ENCODE measurements around the gene PILRB.

PILRB gene

DNA sequence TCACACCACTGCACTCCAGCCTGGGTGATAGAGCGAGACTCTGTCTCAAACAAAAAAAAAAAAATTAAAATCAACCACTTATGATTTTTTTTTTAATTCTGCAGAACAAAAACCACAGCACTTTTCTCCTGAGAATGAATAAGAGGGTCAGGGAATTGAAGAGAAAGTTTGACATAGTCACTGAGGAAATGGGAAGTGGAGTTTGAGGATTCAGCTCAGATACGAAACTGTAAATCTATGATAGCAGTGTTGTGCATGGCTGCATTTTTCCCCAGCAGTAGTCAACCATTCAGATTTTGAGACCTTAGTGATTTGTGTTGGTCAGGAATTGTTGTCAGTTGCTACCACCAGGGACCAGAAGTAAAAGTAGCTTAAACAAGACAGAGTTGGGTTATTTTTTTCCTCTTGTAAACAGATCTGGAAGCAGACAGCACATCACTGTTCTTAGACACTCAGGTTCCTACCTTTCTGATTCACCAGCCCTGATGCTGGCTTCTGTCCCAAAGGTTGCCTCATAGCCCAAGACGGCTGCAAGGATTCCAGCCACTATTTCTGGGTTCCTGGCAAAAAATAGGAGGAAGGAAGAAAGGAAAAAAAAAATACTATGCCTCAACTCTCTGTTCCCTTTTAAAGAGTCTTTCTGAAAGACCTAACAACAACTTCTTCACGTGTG is 35.5 kb downstream of the PILRB start:
- DNase-seq (ENCODE audit: low read depth, low spot score): no peak
- no peak overlapping the region for H3K4me3 ChIP-seq
- no peaks in the 10 kb centered on the region for H3K36me3 ChIP-seq (ENCODE audit: insufficient read depth, low read length)
- no peak overlapping the region for H3K9ac ChIP-seq (ENCODE audit: insufficient read length)
- TF ChIP-seq POLR2AphosphoS5 (IDR thresholded peaks at IDR 0.05; ENCODE audit: borderline replicate concordance, low read depth, low read length) (no peak), FOXP2 (optimal IDR thresholded peaks at IDR 0.05; ENCODE audit: control extremely low read depth, extremely low read length, insufficient read depth) (no peak), EZH2 (IDR thresholded peaks at IDR 0.05) (no peak)
- H3K9me3 ChIP-seq (ENCODE audit: low read depth, low read length): no peaks in the 10 kb centered on the region
- no peak overlapping the region for H3K27ac ChIP-seq

DNA sequence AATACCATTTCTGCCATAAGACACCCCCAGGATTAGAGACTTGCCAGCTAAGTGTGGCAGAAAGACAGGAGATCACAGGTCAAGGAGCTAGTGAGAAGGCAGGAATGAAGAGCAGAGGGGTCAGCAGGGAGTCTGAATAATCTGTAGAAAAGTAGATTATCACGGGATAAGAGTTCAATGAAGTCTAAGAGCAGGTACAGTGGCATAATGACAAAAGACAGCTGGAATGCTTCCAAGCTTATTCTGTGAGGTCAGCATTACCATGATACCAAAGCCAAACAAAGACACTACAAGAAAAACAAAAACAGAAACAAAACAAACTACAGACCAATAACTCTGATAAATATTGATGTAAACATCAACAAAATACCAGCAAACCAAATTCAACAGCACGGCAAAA is 36.2 kb downstream of the PILRB start:
- H3K27ac ChIP-seq: no peak overlapping the region
- no peak overlapping the region for H3K9ac ChIP-seq (ENCODE audit: insufficient read length)
- H3K9me3 ChIP-seq (ENCODE audit: low read depth, low read length): no peaks in the 10 kb centered on the region
- H3K36me3 ChIP-seq (ENCODE audit: insufficient read depth, low read length): no peaks in the 10 kb centered on the region
- no peak for TF ChIP-seq POLR2AphosphoS5 (IDR thresholded peaks at IDR 0.05; ENCODE audit: borderline replicate concordance, low read depth, low read length)
- no peak for TF ChIP-seq EZH2 (IDR thresholded peaks at IDR 0.05)
- TF ChIP-seq FOXP2 (optimal IDR thresholded peaks at IDR 0.05; ENCODE audit: control extremely low read depth, extremely low read length, insufficient read depth): no peak
- no peak overlapping the region for H3K4me3 ChIP-seq
- DNase-seq (ENCODE audit: low read depth, low spot score): no peak

DNA sequence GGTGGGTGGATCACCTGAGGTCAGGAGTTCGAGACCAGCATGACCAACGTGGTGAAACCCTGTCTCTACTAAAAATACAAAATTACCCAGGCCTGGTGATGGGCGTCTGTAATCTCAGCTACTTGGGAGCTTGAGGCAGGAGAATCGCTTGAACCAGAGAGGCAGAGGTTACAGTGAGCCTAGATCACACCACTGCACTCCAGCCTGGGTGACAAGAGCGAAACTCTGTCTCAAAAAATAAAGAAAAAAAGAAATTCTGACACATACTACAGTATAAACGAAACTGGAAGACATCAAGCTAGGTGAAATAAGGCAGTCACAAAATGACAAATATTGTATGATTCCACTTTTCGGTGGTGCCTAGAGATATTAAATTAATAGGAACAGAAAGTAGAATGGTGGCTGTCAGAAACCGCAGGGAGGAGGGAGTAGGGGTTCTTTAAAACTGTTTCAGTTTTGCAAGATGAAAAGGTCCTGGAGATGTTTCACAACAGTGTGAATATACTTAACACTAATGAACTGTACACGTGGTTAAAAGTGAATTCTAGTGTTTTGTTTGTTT is 38.6 kb downstream of the PILRB start:
- no peaks in the 10 kb centered on the region for H3K9me3 ChIP-seq (ENCODE audit: low read depth, low read length)
- H3K9ac ChIP-seq (ENCODE audit: insufficient read length): no peak overlapping the region
- H3K4me3 ChIP-seq: no peak overlapping the region
- no peaks in the 10 kb centered on the region for H3K36me3 ChIP-seq (ENCODE audit: insufficient read depth, low read length)
- TF ChIP-seq EZH2 (IDR thresholded peaks at IDR 0.05) (no peak), FOXP2 (optimal IDR thresholded peaks at IDR 0.05; ENCODE audit: control extremely low read depth, extremely low read length, insufficient read depth) (no peak), POLR2AphosphoS5 (IDR thresholded peaks at IDR 0.05; ENCODE audit: borderline replicate concordance, low read depth, low read length) (no peak)
- DNase-seq (ENCODE audit: low read depth, low spot score): no peak
- H3K27ac ChIP-seq: no peak overlapping the region

DNA sequence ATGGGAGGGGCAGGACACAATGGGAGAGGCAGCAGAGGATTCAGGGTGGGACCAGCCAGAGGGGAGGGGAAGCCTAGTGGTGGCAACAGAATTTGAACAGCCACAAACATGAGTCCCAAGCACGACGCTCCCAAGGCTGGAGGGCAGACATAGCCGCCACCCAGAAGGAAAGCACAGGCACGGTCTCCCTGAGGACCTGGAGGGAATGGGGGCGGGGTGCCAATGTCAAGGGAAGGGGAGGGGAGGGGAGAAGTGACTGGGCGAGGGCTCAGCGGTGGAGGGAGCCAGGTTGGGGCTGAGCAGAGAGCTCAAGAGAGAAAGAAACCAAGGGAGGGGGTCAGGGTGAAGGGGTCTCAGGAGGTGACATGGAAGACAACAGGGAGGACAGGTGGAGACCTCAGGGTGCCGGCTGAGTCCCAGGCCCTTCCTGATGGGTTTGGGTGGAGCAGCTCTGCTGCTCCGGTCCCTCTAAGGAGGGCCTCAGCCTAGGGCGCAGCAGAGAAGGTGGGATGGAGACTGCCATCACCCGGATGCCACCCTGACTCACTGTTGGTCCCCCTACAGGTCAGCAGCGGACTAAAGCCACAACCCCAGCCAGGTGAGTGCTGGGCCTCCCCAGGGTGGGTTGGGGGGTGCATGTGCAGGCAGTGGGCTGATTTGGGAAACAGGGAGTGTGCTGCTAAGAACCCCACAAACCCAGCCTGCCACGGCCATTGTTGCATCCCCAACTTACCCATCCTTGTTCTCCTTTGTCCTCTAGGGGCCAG is 39.6 kb downstream of the PILRB start:
- Histone ChIP-seq H3K4me3 (no peak overlapping the region), H3K9me3 (ENCODE audit: low read depth, low read length) (no peaks in the 10 kb centered on the region), H3K27ac (no peak overlapping the region), H3K9ac (ENCODE audit: insufficient read length) (no peak overlapping the region), H3K36me3 (ENCODE audit: insufficient read depth, low read length) (no peaks in the 10 kb centered on the region)
- TF ChIP-seq POLR2AphosphoS5 (IDR thresholded peaks at IDR 0.05; ENCODE audit: borderline replicate concordance, low read depth, low read length): no peak
- no peak for TF ChIP-seq EZH2 (IDR thresholded peaks at IDR 0.05)
- TF ChIP-seq FOXP2 (optimal IDR thresholded peaks at IDR 0.05; ENCODE audit: control extremely low read depth, extremely low read length, insufficient read depth): no peak
- DNase-seq (ENCODE audit: low read depth, low spot score): no peak

DNA sequence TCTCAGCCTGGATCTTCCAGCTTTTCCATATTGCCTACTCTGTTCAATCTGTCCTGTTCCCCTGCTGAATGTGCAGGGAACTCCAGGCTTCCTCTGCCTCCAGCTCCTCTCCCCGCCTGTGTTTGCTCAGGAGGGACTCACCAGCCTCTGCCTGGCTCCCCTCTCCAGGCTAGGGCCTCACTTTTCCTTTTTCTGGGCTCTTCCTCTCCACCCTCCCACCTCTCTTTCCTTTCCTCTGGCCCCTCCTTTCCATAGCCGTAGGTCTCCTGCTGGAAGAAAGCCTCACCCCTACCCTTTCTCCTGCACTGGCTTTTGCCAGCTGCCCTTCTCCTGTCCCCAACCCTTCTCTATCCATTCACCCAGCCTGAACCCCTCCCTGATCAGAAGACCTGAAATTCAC is 40.3 kb downstream of the PILRB start:
- Histone ChIP-seq H3K9ac (ENCODE audit: insufficient read length) (no peak overlapping the region), H3K9me3 (ENCODE audit: low read depth, low read length) (no peaks in the 10 kb centered on the region), H3K4me3 (no peak overlapping the region), H3K27ac (no peak overlapping the region), H3K36me3 (ENCODE audit: insufficient read depth, low read length) (no peaks in the 10 kb centered on the region)
- no peak for DNase-seq (ENCODE audit: low read depth, low spot score)
- TF ChIP-seq POLR2AphosphoS5 (IDR thresholded peaks at IDR 0.05; ENCODE audit: borderline replicate concordance, low read depth, low read length) (no peak), FOXP2 (optimal IDR thresholded peaks at IDR 0.05; ENCODE audit: control extremely low read depth, extremely low read length, insufficient read depth) (no peak), EZH2 (IDR thresholded peaks at IDR 0.05) (no peak)

DNA sequence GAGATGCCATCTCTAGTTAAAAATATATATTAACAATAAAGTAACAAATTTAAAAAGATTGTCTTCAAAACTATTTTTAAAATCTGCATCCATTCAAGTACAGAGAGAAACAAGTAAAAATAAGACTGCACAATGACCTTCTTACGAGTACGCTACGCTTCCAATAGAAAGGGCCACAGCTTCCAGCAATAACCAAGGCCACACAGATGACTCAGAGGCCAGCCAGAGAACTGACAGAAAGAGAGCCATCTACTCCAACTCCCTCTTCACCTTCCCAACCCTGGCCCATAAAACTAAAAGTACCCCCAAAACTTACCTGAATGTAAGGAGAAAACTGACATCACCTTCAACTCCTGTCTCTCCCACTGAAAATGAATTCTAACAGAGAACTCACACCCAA is 42.1 kb downstream of the PILRB start:
- Histone ChIP-seq H3K36me3 (ENCODE audit: insufficient read depth, low read length) (no peaks in the 10 kb centered on the region), H3K27ac (no peak overlapping the region), H3K4me3 (no peak overlapping the region), H3K9me3 (ENCODE audit: low read depth, low read length) (no peaks in the 10 kb centered on the region), H3K9ac (ENCODE audit: insufficient read length) (no peak overlapping the region)
- no peak for DNase-seq (ENCODE audit: low read depth, low spot score)
- no peak for TF ChIP-seq POLR2AphosphoS5 (IDR thresholded peaks at IDR 0.05; ENCODE audit: borderline replicate concordance, low read depth, low read length)
- no peak for TF ChIP-seq FOXP2 (optimal IDR thresholded peaks at IDR 0.05; ENCODE audit: control extremely low read depth, extremely low read length, insufficient read depth)
- no peak for TF ChIP-seq EZH2 (IDR thresholded peaks at IDR 0.05)

DNA sequence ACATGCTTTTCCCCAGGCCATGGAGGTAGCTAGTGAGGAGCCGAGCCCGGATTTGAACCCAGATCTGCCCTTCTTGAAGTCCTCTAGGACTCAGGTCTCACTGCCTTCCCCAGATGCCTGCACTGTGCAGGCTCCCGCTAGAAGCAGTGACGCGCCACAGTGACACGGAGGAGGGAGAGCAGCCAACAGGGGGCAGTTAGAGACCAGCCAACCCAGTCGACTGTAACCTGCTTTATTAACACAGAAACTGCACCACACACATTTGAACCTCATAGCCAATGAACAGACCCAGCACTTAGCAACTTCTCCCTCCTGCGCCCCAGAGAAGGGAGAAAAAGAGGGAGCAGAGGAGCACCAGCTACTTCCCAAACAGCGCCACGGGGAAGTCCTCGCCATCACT is 42.7 kb downstream of the PILRB start:
- Histone ChIP-seq H3K27ac (no peak overlapping the region), H3K9me3 (ENCODE audit: low read depth, low read length) (no peaks in the 10 kb centered on the region), H3K4me3 (no peak overlapping the region), H3K36me3 (ENCODE audit: insufficient read depth, low read length) (no peaks in the 10 kb centered on the region), H3K9ac (ENCODE audit: insufficient read length) (no peak overlapping the region)
- no peak for DNase-seq (ENCODE audit: low read depth, low spot score)
- TF ChIP-seq EZH2 (IDR thresholded peaks at IDR 0.05): no peak
- TF ChIP-seq FOXP2 (optimal IDR thresholded peaks at IDR 0.05; ENCODE audit: control extremely low read depth, extremely low read length, insufficient read depth): no peak
- no peak for TF ChIP-seq POLR2AphosphoS5 (IDR thresholded peaks at IDR 0.05; ENCODE audit: borderline replicate concordance, low read depth, low read length)

DNA sequence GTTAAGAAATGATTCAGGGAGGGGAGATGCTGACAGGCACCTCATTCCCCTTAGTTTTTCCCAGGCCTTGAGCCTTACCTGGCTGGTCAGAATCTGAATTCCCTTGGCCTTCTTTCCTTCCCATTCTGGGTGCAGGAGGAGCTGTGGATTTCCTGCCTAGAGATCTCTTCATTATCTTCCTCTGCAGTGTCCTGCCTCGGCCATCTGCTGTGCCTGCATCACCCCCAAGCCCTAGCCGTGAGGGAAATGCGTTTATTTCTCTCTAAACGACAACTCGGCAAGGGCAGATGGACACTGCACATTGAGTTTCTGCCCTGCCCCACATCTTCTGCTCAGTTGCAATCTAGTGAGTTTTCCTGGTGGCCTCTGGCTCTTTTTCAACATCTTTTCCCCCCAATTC is 43.9 kb downstream of the PILRB start:
- H3K9me3 ChIP-seq (ENCODE audit: low read depth, low read length): no peaks in the 10 kb centered on the region
- DNase-seq (ENCODE audit: low read depth, low spot score): no peak
- no peak for TF ChIP-seq POLR2AphosphoS5 (IDR thresholded peaks at IDR 0.05; ENCODE audit: borderline replicate concordance, low read depth, low read length)
- TF ChIP-seq FOXP2 (optimal IDR thresholded peaks at IDR 0.05; ENCODE audit: control extremely low read depth, extremely low read length, insufficient read depth): no peak
- no peak for TF ChIP-seq EZH2 (IDR thresholded peaks at IDR 0.05)
- H3K9ac ChIP-seq (ENCODE audit: insufficient read length): no peak overlapping the region
- no peaks in the 10 kb centered on the region for H3K36me3 ChIP-seq (ENCODE audit: insufficient read depth, low read length)
- no peak overlapping the region for H3K27ac ChIP-seq
- no peak overlapping the region for H3K4me3 ChIP-seq
